HL-60 (cell line): ENCODE measurements around the gene ZNF587.
"Not testable (repeated sequence)": the region's sequence is repeated elsewhere in the genome, so short reads cannot be mapped to it uniquely, and the experiment has no call there.

Experiments used
- DNase-seq, 2 experiments: peaks; one replicate each; pipeline ENCODE4 v3.0.0-alpha.2; 2010 to 2020; ENCODE audit warnings: low read depth in 1 of 2, low spot score in 1 of 2
- H3K27ac ChIP-seq: fragments of 250-450 bp; sonication (Bioruptor Pico); replicated peaks from 2 replicates; pipeline ENCODE4 v1.5.1; 2020; ENCODE audit warnings: mild to moderate bottlenecking, moderate library complexity
- H3K27me3 ChIP-seq: fragments of 250-450 bp; sonication (Bioruptor Pico); 2 replicates; pipeline ENCODE4 v1.5.1; 2021; ENCODE audit warnings: mild to moderate bottlenecking, moderate library complexity; ENCODE audit not compliant: insufficient read depth, poor library complexity, severe bottlenecking
- H3K4me3 ChIP-seq: replicated peaks from 2 replicates; pipeline ENCODE4 v1.5.1; 2011; ENCODE audit warnings: mild to moderate bottlenecking, control low read depth, low read length; ENCODE audit not compliant: insufficient read depth
- CTCF ChIP-seq: IDR thresholded peaks from one replicate; pipeline ENCODE4 v1.5.1; 2011; ENCODE audit warnings: low read length, control low read depth, inconsistent platforms; ENCODE audit not compliant: insufficient read depth
- GABPA ChIP-seq: IDR thresholded peaks from 2 replicates; pipeline ENCODE4 v1.6.1; 2012; ENCODE audit warnings: low read depth
- POLR2AphosphoS5 ChIP-seq: IDR thresholded peaks from 2 replicates; pipeline ENCODE4 v1.6.1; 2012; ENCODE audit warnings: low read depth
- REST ChIP-seq: IDR thresholded peaks from 2 replicates; pipeline ENCODE4 v1.6.1; 2012; ENCODE audit warnings: low read depth; ENCODE audit not compliant: insufficient replicate concordance
- SPI1 ChIP-seq: IDR thresholded peaks from 2 replicates; pipeline ENCODE4 v1.6.1; 2012; ENCODE audit warnings: low read depth, mild to moderate bottlenecking, borderline replicate concordance

The ZNF587 gene

GRCh38 chr19:57818378-57818777 lies 31.3 kb upstream of the ZNF587 start:
- H3K27ac ChIP-seq, result peak overlapping the region; percentile 84
- no peak overlapping the region for H3K4me3 ChIP-seq
- H3K27me3 ChIP-seq, result no peaks in the 10 kb centered on the region
- DNase-seq, result no peak
- TF ChIP-seq GABPA, result no peak
- no peak for TF ChIP-seq REST
- no peak for TF ChIP-seq SPI1
- TF ChIP-seq CTCF, result no peak
- no peak for TF ChIP-seq POLR2AphosphoS5

GRCh38 chr19:57819475-57820148 lies 30.0 kb upstream of the ZNF587 start:
- TF ChIP-seq POLR2AphosphoS5, result peak; percentile 93
- TF ChIP-seq GABPA, result peak; percentile 93
- TF ChIP-seq REST, result peak; percentile 57
- no peak for TF ChIP-seq CTCF
- no peak for TF ChIP-seq SPI1
- H3K27ac ChIP-seq, result peak overlapping the region; percentile 84
- no peaks in the 10 kb centered on the region for H3K27me3 ChIP-seq
- peak overlapping the region; percentile 99 for H3K4me3 ChIP-seq
- DNase-seq, result peak; percentile 92 to 93

GRCh38 chr19:57820599-57820998 lies 29.1 kb upstream of the ZNF587 start:
- Histone ChIP-seq H3K4me3 (peak overlapping the region; percentile 99), H3K27me3 (no peaks in the 10 kb centered on the region), H3K27ac (peak overlapping the region; percentile 84)
- TF ChIP-seq POLR2AphosphoS5, result no peak
- TF ChIP-seq REST, result no peak
- TF ChIP-seq CTCF, result no peak
- no peak for TF ChIP-seq SPI1
- TF ChIP-seq GABPA, result no peak
- DNase-seq, result no peak

GRCh38 chr19:57821095-57821494 lies 28.6 kb upstream of the ZNF587 start:
- H3K27me3 ChIP-seq, H3K27ac ChIP-seq, H3K4me3 ChIP-seq, DNase-seq: not testable (repeated sequence)

- H3K27ac ChIP-seq, H3K4me3 ChIP-seq, H3K27me3 ChIP-seq, DNase-seq: not testable (repeated sequence)
Measured at GRCh38 chr19:57821501-57821900, 28.2 kb upstream of the ZNF587 start.

- not testable (repeated sequence) for DNase-seq, H3K4me3 ChIP-seq, H3K27me3 ChIP-seq, H3K27ac ChIP-seq
Measured at GRCh38 chr19:57823155-57823554, 26.5 kb upstream of the ZNF587 start.
